ENCODE results near the gene CENPN. TPM values are rescaled to one million over a fixed set of nuclear protein-coding genes. Genes with fewer than 3 reads are reported as not detected.

Gene CENPN
- total and polyA plus RNA-seq, 2 of the 8 experiments (the other 6 are each of a cell fraction or from before 2014, with no cell fraction given): 32.8 to 67.0 TPM

GRCh38 chr16:81069063-81069462 is 62.0 kb downstream of the CENPN start:
- no peak overlapping the region for H3K18ac ChIP-seq (ENCODE audit: extremely low read depth, low read length)
- H3K36me3 ChIP-seq (ENCODE audit: control insufficient read depth in 2 of 4, insufficient read depth in 4 of 4, low read length in 3 of 4): no peaks in the 10 kb centered on the region
- no peak overlapping the region for H2AFZ ChIP-seq (ENCODE audit: low read length)
- no peak overlapping the region for H3K14ac ChIP-seq (ENCODE audit: insufficient read length)
- no peak overlapping the region for H3K27ac ChIP-seq (ENCODE audit: low read depth, low read length)
- H2BK15ac ChIP-seq (ENCODE audit: low read length): no peak overlapping the region
- no peaks in the 10 kb centered on the region for H4K20me1 ChIP-seq (replicated peaks in 1 of 2; ENCODE audit: control insufficient read depth in 1 of 2, insufficient read depth in 2 of 2, low read length in 2 of 2)
- no peak overlapping the region for H2BK120ac ChIP-seq (replicated peaks; ENCODE audit: low read depth, low read length)
- no peak overlapping the region for H2BK5ac ChIP-seq (ENCODE audit: low read depth, low read length)
- H3K4me3 ChIP-seq (ENCODE audit: extremely low read depth in 1 of 4, insufficient read depth in 2 of 4, low read depth in 3 of 4, low read length in 4 of 4): no peak overlapping the region
- no peak overlapping the region for H2BK20ac ChIP-seq (ENCODE audit: low read length)
- 91% methylated on average over 4 of the region's 4 CpGs; no CpG with 5 or more reads in 1 of the 2 experiments for WGBS, 2 experiments (ENCODE audit: extremely low coverage in 1 of 2, insufficient coverage in 1 of 2, insufficient read length in 1 of 2, insufficient replicate concordance in 2 of 2, low coverage in 1 of 2, low lambda C conversion rate in 2 of 2, missing lambda C conversion rate in 1 of 2)
- H3K56ac ChIP-seq (replicated peaks; ENCODE audit: insufficient read length, low read depth, low read length): no peak overlapping the region
- H3K4me1 ChIP-seq (replicated peaks in 1 of 4; ENCODE audit: control insufficient read depth in 3 of 4, insufficient read depth in 4 of 4, low read length in 3 of 4): peaks cover 0 to 2% (median 0%) of the 10 kb centered on the region in 4 experiments; a peak in 3 of 7 replicates
- H4K8ac ChIP-seq (ENCODE audit: extremely low read depth, insufficient read depth, low read length): no peak overlapping the region
- FAIRE-seq: no peak
- no peak overlapping the region for H3K4ac ChIP-seq (replicated peaks; ENCODE audit: insufficient read length, low read depth, low read length)
- ChIA-PET POLR2A (ENCODE audit: partially characterized antibody) (interaction anchor here (1.1 kb wide), 1 partner anchor 7 kb away, joined by 3 read pairs; no protein-coding TSS in a partner anchor), CTCF (ENCODE audit: partially characterized antibody) (no interaction called here)
- H3K4me2 ChIP-seq (ENCODE audit: insufficient read depth in 1 of 2, low read depth in 2 of 2, low read length in 2 of 2): no peak overlapping the region
- H4K91ac ChIP-seq (replicated peaks; ENCODE audit: insufficient read length, low read length): no peak overlapping the region
- DNase-seq (ENCODE audit: low read depth in 1 of 2, low spot score in 2 of 2): no peak
- no peaks in the 10 kb centered on the region for H3K79me2 ChIP-seq (ENCODE audit: control insufficient read depth in 1 of 2, insufficient read depth in 2 of 2, low read length in 2 of 2)
- H3K23me2 ChIP-seq (ENCODE audit: low read depth, low read length): no peaks in the 10 kb centered on the region
- H3K27me3 ChIP-seq (replicated peaks in 1 of 4; ENCODE audit: control insufficient read depth in 3 of 4, extremely low read depth in 1 of 4, insufficient read depth in 3 of 4, low read length in 3 of 4): no peaks in the 10 kb centered on the region
- H2AK5ac ChIP-seq (ENCODE audit: low read depth, low read length): no peak overlapping the region
- H4K5ac ChIP-seq (ENCODE audit: insufficient read length, low read depth, low read length): no peak overlapping the region
- TF ChIP-seq, protein P1, sequence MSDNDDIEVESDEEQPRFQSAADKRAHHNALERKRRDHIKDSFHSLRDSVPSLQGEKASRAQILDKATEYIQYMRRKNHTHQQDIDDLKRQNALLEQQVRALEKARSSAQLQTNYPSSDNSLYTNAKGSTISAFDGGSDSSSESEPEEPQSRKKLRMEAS (IDR thresholded peaks at IDR 0.05): no peak
- no peak for TF ChIP-seq NRF1 (IDR thresholded peaks at IDR 0.05; ENCODE audit: low read depth, low read length)
- TF ChIP-seq CBX8 (IDR thresholded peaks at IDR 0.05; ENCODE audit: borderline replicate concordance, low read depth, low read length): no peak
- no peak for TF ChIP-seq CHD1 (IDR thresholded peaks at IDR 0.05; ENCODE audit: low read depth, low read length)
- no peak for TF ChIP-seq BACH1 (IDR thresholded peaks at IDR 0.05; ENCODE audit: low read length)
- no peaks in the 10 kb centered on the region for H3K9me3 ChIP-seq (ENCODE audit: insufficient read depth in 2 of 2, low read depth in 1 of 2, low read length in 1 of 2)
- H3K23ac ChIP-seq (ENCODE audit: insufficient read length): no peak overlapping the region
- H3K79me1 ChIP-seq (ENCODE audit: low read depth, low read length): no peaks in the 10 kb centered on the region
- no peak overlapping the region for H3K9ac ChIP-seq (replicated peaks in 1 of 4; ENCODE audit: extremely low read depth in 1 of 4, low read depth in 3 of 4, low read length in 3 of 4)
- no peak overlapping the region for H2BK12ac ChIP-seq (ENCODE audit: low read depth, low read length)
